ENCODE measurements around the gene TAOK3. TPM values are rescaled to one million over a fixed set of nuclear protein-coding genes. Genes with fewer than 3 reads are reported as not detected.

TAOK3 gene
- total and polyA plus RNA-seq, 2 of the 8 experiments (the other 6 are each of a cell fraction or from before 2014, with no cell fraction given) = 5.2 to 9.3 TPM

- TF ChIP-seq, protein P1, sequence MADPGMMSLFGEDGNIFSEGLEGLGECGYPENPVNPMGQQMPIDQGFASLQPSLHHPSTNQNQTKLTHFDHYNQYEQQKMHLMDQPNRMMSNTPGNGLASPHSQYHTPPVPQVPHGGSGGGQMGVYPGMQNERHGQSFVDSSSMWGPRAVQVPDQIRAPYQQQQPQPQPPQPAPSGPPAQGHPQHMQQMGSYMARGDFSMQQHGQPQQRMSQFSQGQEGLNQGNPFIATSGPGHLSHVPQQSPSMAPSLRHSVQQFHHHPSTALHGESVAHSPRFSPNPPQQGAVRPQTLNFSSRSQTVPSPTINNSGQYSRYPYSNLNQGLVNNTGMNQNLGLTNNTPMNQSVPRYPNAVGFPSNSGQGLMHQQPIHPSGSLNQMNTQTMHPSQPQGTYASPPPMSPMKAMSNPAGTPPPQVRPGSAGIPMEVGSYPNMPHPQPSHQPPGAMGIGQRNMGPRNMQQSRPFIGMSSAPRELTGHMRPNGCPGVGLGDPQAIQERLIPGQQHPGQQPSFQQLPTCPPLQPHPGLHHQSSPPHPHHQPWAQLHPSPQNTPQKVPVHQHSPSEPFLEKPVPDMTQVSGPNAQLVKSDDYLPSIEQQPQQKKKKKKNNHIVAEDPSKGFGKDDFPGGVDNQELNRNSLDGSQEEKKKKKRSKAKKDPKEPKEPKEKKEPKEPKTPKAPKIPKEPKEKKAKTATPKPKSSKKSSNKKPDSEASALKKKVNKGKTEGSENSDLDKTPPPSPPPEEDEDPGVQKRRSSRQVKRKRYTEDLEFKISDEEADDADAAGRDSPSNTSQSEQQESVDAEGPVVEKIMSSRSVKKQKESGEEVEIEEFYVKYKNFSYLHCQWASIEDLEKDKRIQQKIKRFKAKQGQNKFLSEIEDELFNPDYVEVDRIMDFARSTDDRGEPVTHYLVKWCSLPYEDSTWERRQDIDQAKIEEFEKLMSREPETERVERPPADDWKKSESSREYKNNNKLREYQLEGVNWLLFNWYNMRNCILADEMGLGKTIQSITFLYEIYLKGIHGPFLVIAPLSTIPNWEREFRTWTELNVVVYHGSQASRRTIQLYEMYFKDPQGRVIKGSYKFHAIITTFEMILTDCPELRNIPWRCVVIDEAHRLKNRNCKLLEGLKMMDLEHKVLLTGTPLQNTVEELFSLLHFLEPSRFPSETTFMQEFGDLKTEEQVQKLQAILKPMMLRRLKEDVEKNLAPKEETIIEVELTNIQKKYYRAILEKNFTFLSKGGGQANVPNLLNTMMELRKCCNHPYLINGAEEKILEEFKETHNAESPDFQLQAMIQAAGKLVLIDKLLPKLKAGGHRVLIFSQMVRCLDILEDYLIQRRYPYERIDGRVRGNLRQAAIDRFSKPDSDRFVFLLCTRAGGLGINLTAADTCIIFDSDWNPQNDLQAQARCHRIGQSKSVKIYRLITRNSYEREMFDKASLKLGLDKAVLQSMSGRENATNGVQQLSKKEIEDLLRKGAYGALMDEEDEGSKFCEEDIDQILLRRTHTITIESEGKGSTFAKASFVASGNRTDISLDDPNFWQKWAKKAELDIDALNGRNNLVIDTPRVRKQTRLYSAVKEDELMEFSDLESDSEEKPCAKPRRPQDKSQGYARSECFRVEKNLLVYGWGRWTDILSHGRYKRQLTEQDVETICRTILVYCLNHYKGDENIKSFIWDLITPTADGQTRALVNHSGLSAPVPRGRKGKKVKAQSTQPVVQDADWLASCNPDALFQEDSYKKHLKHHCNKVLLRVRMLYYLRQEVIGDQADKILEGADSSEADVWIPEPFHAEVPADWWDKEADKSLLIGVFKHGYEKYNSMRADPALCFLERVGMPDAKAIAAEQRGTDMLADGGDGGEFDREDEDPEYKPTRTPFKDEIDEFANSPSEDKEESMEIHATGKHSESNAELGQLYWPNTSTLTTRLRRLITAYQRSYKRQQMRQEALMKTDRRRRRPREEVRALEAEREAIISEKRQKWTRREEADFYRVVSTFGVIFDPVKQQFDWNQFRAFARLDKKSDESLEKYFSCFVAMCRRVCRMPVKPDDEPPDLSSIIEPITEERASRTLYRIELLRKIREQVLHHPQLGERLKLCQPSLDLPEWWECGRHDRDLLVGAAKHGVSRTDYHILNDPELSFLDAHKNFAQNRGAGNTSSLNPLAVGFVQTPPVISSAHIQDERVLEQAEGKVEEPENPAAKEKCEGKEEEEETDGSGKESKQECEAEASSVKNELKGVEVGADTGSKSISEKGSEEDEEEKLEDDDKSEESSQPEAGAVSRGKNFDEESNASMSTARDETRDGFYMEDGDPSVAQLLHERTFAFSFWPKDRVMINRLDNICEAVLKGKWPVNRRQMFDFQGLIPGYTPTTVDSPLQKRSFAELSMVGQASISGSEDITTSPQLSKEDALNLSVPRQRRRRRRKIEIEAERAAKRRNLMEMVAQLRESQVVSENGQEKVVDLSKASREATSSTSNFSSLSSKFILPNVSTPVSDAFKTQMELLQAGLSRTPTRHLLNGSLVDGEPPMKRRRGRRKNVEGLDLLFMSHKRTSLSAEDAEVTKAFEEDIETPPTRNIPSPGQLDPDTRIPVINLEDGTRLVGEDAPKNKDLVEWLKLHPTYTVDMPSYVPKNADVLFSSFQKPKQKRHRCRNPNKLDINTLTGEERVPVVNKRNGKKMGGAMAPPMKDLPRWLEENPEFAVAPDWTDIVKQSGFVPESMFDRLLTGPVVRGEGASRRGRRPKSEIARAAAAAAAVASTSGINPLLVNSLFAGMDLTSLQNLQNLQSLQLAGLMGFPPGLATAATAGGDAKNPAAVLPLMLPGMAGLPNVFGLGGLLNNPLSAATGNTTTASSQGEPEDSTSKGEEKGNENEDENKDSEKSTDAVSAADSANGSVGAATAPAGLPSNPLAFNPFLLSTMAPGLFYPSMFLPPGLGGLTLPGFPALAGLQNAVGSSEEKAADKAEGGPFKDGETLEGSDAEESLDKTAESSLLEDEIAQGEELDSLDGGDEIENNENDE (IDR thresholded peaks at IDR 0.05; ENCODE audit: insufficient replicate concordance, low read length) = no peak
- TF ChIP-seq SRF (IDR thresholded peaks at IDR 0.05; ENCODE audit: low read depth, low read length) (no peak), KDM4A (IDR thresholded peaks at IDR 0.05; ENCODE audit: low read depth, low read length, severe bottlenecking) (no peak), MAFK (IDR thresholded peaks at IDR 0.05; ENCODE audit: low read depth, low read length) (no peak), RFX5 (IDR thresholded peaks at IDR 0.05; ENCODE audit: borderline replicate concordance, low read depth, low read length) (no peak), BCL11A (IDR thresholded peaks at IDR 0.05; ENCODE audit: low read depth in 2 of 2, low read length in 2 of 2) (no peak), TCF12 (IDR thresholded peaks at IDR 0.05; ENCODE audit: low read depth, low read length) (no peak), HDAC6 (IDR thresholded peaks at IDR 0.05; ENCODE audit: low read depth, low read length) (no peak), POU5F1 (IDR thresholded peaks at IDR 0.05; ENCODE audit: low read depth, low read length) (no peak), SP4 (IDR thresholded peaks at IDR 0.05; ENCODE audit: low read length) (no peak), NRF1 (IDR thresholded peaks at IDR 0.05; ENCODE audit: low read depth, low read length) (no peak)
- TF ChIP-seq, protein P2, sequence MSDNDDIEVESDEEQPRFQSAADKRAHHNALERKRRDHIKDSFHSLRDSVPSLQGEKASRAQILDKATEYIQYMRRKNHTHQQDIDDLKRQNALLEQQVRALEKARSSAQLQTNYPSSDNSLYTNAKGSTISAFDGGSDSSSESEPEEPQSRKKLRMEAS (IDR thresholded peaks at IDR 0.05) = no peak
Observed at GRCh38 chr12:118373616-118374015, 909 bp upstream of the TAOK3 start (continued).
